HCT116 (cell line): ENCODE data around the gene CEP112.

Experiments used
- FOSL1 ChIP-seq: IDR thresholded peaks from 2 replicates; pipeline ENCODE4 v1.6.1; 2012; ENCODE audit warnings: low read depth
- POLR2AphosphoS5 ChIP-seq: IDR thresholded peaks from 2 replicates; pipeline ENCODE4 v1.6.1; 2011; ENCODE audit warnings: mild to moderate bottlenecking, low read depth, low read length, moderate library complexity
- TCF7L2 ChIP-seq: IDR thresholded peaks from 2 replicates; pipeline ENCODE4 v1.7.0; 2011; ENCODE audit warnings: borderline replicate concordance, inconsistent platforms; ENCODE audit not compliant: insufficient read depth, insufficient read length; ENCODE audit errors: extremely low read depth
- YY1 ChIP-seq: IDR thresholded peaks from 2 replicates; pipeline ENCODE4 v1.6.1; 2011; ENCODE audit warnings: low read length, low read depth, moderate library complexity, mild to moderate bottlenecking; ENCODE audit not compliant: insufficient replicate concordance; ENCODE audit errors: extremely low read depth
- TF ChIP-seq, protein P1 (sequence below), 3 experiments: fragments of 200-600 bp in 1 of 3; sonication (generic) in 1 of 3; IDR thresholded peaks in 2 of 3; conservative IDR thresholded peaks in 1 of 3; 2 replicates each; pipeline ENCODE4 v1.5.1; 2012 to 2017; ENCODE audit warnings: low read depth in 2 of 3, low read length in 2 of 3, antibody characterized with exemption in 1 of 3, borderline replicate concordance in 1 of 3, control low read depth in 1 of 3, mild to moderate bottlenecking in 1 of 3, mixed read lengths in 1 of 3, mixed run types in 1 of 3, moderate library complexity in 1 of 3; ENCODE audit not compliant: insufficient read depth in 1 of 3
- TF ChIP-seq, protein P2 (sequence below): IDR thresholded peaks from 2 replicates; pipeline ENCODE4 v1.6.1; 2012

DNA sequence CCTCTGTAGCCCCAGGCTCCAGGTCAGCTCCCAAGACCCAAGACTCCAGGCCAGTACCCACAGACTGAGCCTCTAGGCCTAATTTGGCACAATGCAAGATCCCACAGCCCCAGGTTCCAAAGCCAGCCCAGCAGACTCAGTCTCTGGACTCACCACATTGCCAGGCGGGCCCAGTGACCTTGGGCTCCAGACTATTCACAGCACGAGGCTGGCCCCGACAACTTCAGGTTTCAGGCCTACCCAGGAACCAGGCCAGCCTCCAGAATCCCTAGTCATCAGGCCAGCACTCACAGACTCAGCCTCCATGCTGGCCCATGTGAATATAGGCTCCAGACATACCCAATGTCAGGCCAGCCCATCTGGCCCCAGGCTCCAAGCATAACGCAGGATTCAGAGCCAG is 103.8 kb downstream of the CEP112 start:
- TF ChIP-seq FOSL1 (no peak), TCF7L2 (no peak), YY1 (no peak), POLR2AphosphoS5 (no peak)
- TF ChIP-seq, protein P1, sequence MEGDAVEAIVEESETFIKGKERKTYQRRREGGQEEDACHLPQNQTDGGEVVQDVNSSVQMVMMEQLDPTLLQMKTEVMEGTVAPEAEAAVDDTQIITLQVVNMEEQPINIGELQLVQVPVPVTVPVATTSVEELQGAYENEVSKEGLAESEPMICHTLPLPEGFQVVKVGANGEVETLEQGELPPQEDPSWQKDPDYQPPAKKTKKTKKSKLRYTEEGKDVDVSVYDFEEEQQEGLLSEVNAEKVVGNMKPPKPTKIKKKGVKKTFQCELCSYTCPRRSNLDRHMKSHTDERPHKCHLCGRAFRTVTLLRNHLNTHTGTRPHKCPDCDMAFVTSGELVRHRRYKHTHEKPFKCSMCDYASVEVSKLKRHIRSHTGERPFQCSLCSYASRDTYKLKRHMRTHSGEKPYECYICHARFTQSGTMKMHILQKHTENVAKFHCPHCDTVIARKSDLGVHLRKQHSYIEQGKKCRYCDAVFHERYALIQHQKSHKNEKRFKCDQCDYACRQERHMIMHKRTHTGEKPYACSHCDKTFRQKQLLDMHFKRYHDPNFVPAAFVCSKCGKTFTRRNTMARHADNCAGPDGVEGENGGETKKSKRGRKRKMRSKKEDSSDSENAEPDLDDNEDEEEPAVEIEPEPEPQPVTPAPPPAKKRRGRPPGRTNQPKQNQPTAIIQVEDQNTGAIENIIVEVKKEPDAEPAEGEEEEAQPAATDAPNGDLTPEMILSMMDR (IDR thresholded peaks at IDR 0.05 in 2 of 3, conservative IDR thresholded peaks at IDR 0.05 in 1 of 3; ENCODE audit: borderline replicate concordance in 1 of 3, insufficient read depth in 1 of 3, low read depth in 2 of 3, low read length in 2 of 3): no peak
- TF ChIP-seq, protein P2, sequence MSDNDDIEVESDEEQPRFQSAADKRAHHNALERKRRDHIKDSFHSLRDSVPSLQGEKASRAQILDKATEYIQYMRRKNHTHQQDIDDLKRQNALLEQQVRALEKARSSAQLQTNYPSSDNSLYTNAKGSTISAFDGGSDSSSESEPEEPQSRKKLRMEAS: no peak
